Suppressor macrophage treated with lipopolysaccharide for 1 hour (primary cell): Measurements from ENCODE around the gene ACKR4.
"Not testable (repeated sequence)": the region's sequence is repeated elsewhere in the genome, so short reads cannot be mapped to it uniquely, and the experiment has no call there.

Experiments used
- DNase-seq, 3 donors: peaks; one replicate each; pipeline ENCODE4 v3.0.0-alpha.2; 2020 to 2022

The ACKR4 gene

DNA sequence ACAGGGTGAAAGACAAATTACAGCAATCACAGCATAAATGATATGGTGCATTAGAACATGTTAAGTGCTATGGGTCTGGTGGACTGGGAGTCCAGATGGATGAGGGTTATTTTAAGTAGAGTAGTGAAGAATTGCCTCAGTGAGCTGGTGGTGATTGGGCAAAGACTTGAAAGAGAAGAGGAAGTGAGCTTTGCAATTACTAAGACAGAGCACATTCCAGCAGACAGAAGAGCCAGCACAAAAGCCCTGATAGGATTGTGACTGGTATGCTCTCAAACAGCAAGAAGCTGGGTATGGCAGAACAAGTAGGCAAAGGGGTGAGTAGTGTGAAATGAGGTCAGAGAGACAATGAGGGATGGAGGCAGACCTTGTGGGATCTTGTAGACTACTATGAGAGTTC is 2.1 kb upstream of the ACKR4 start:
- DNase-seq, result peak; percentile 63 to 77 (median 76)

DNA sequence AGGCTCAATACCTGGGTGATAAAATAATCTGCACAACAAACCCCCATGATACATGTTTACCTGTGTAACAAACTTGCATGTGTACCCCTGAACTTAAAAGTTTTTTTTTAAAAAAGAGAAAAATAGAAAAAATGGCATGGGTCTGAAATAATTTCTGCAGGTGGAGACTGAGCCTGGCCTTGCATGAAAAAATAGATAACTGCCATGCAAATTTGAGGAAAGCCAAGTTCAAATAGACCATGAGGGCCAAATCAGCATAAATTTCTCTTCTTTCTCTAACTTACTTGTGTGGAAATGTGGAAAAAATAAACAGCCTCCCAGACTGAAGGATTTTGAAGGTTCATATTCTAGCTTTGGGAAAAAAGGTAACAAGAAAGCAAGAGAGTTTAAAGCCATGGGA is 744 bp upstream of the ACKR4 start:
- DNase-seq, result no peak

DNA sequence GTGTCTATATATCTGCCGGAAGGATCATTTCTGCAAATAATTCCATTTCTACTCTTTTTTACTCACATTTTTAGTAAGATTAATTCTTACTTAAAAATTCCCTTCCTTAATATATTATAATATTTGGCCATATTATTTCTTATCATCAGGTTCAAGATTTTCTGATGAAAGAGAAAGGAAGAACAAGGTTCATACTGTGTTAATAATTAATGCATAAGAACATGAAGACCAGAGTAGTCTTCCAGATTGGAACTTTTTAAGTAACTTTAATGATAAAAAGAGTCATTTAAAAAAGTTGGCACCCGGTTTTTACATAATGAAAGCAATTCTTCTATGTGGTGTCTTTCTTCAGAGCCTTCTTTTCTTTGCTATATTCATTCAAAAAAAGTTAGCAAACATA is 590 bp downstream of the ACKR4 start:
- no peak for DNase-seq

DNA sequence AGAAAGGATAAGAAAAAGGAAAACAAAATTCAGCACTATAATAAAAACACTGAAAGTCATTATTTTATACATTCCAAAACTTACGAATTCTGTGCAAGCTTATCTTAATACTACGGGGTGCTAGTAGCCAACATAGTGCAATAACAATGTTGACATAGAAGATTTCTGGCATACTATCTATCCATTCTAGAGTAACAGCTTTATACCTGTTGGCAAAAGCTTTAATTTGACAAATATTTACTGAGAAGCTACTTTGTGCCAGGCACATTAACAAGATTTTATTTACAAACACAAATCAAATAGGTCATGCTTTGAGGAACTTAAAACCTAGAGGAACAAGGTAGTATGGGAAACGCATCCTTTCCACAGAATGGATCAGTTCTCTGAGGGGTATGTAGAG is 1.1 kb downstream of the ACKR4 start:
- DNase-seq, result no peak

DNA sequence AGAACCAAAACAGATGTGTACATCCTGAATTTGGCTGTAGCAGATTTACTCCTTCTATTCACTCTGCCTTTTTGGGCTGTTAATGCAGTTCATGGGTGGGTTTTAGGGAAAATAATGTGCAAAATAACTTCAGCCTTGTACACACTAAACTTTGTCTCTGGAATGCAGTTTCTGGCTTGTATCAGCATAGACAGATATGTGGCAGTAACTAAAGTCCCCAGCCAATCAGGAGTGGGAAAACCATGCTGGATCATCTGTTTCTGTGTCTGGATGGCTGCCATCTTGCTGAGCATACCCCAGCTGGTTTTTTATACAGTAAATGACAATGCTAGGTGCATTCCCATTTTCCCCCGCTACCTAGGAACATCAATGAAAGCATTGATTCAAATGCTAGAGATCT is 3.5 kb downstream of the ACKR4 start:
- not testable (repeated sequence) for DNase-seq

DNA sequence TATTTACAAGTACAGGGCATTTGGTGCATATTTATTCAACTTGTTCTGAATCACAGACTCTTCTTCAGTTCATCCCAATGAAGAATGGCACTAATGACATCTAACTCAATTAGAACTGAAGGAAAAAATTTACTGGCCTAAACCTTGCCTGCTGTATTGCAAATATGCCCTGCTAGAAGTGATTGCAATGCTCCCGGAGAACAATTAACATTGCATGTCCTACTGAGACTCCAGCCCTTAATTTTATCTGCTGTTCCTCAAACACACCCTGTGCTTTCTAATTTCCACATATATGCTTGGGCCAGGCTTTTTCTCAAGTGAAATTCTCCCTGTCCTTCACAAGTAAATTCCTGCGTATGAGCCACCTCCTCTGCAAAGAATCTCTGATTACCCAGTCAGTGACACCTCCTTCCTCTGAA is 8.3 kb downstream of the ACKR4 start:
- DNase-seq, result no peak

DNA sequence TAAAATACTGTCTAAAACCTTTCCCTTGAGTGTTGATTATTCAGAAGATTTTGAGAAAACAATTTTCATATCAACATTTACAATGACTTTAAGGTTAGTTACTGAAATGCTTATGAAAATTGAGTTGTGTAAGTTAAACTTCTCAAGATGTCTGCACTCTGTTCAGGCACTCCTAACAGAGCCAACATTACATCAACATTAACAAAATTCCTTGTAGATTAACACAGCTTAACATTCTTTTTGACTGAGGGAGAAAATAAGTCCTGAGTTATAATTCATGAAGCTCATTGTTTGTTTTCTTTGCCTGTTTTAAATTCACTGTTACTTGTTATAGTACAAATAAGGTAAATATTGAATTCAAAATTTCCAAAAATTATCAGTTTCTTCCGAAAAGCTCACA is 9.0 kb downstream of the ACKR4 start:
- no peak for DNase-seq

DNA sequence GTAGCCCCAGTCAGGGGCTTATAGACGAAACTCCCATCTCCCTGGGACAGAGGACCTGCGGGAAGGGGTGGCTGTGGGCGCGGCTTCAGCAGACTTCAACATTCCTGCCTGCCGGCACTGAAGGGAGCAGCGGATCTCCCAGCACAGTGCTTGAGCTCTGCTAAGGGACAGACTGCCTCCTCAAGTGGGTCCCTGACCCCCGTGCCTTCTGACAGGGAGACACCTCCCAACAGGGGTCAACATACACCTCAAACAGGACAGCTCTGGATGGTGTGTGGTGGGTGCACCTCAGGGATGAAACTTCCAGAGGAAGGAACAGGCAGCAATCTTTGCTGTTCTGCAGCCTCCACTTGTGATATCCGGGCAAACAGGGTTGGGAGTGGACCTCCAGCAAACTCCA is 9.6 kb downstream of the ACKR4 start:
- DNase-seq, result not testable (repeated sequence)

DNA sequence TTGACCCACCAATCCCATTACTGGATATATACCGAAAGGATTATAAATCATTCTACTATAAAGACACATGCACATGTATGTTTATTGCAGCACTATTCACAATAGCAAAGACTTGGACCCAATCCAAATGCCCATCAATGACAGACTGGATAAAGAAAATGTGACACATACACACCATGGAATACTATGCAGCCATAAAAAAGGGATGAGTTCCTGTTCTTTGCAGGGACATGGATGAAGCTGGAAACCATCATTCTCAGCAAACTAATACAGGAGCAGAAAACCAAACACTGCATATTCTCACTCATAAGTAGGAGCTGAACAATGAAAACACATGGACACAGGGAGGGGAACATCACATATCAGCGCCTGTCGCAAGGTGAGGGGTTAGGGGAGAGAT is 18.2 kb downstream of the ACKR4 start:
- DNase-seq, result not testable (repeated sequence)

DNA sequence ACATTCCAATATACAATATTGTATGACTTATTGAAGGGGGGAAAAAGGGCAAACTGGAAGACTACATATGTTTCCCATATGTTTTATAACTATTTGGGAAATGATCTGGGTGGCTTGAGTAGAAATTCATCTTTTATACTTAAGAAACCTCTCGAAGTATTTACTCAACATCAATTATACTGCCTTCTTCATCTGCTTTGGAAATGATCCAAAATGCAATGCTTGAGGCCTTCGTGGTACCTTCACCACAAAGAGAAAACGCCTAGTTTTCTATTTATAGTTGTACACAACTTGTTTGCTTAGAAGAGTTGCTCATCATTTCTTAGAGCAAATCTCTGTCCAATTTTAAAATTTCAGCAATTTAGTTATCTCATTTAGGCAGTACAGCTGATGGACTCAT is 18.8 kb downstream of the ACKR4 start:
- no peak for DNase-seq

DNA sequence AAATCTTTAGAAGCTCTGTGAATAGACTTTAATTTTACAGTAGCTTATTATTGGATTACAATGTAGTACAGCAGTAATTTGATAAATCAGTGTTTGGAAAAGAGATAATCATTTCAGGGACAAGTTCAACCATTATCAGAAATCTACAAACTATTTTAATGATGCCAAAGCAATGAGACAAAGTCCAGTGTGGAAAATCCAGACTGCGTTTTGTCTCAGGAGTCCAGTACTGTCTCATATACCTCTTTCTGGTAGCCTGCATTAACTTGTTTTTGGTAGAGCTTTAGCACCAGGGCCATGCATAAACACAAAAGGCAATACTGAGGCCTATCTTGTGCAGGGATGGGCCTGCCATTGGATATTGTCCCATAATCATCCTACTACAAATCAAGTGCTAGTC is 19.7 kb downstream of the ACKR4 start:
- DNase-seq, result no peak

DNA sequence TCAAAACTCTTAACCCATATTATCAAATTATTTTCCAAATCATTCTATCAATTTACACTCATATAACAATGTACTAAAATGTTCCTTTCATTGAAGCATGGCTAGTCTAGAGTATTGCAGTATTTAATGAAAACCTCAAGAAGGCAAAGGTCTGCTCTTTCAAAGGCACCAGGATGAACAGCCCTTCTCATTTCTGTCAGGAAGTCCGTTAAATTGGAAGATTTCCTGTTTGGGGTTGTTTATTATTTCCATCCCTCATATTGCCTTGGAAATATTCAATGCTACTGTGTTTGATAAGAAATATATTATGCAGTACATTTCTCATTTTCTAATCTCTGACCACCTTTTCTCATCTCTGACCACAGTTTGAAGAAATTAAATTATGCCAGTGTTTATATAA is 25.1 kb downstream of the ACKR4 start:
- peak in 1 of 3 donors; percentile 18 for DNase-seq

DNA sequence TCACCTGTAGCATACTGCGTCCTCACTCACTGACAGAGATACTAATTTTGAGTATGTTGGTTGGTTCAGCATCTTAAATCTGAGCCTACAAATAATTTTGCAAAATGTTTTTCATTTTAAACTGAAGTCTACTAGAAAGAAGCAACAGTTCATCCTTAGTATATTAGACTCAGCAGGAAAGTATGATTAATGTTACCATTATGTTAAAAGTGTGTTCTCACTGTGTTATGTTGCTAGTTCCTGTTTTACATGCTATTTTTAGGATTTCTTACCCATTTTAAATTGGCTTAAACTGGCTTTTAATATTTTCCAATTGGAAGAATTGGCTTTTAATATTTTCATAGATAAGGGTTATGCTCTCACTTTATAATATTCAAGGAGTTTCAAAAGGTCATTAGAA is 25.7 kb downstream of the ACKR4 start:
- peak in 2 of 3 donors; percentile 22 to 40 for DNase-seq

DNA sequence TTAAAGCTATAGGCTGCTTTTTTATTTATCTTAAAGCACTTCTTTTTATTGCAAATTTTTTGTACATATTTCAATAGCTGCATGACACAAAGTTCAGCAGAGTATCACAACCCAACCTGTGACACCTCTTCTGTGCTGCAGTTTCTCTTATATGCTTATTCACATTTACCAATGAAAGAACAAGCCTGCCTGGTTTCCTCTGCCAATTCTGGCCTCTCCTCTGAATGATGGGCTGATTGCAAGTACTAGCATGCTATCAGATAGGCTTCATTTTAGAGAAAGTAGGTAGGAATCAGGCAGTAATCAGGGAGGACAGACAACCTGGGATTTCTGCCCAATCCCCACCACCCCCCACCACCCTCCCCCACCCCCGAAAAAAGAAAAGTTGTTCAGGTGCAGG is 26.6 kb downstream of the ACKR4 start:
- peak in 1 of 3 donors; percentile 6 for DNase-seq

DNA sequence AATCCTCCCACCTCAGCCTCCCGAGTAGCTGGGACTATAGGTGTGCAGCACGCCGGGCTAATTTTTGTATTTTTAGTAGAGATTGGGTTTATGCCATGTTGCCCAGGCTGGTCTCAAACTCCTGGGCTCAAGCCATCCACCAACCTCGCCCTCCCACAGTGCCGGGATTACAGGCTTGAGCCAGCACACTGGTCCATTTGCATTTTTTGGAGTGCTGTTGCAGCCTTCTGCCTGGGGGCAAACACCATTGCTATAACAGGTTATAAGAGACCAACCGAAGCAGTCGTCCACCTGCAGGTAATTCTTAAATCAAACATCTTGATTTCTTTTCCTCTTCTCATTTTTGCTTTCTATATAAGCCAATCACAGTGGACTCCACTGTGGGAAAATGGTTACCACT is 27.7 kb downstream of the ACKR4 start:
- no peak for DNase-seq

DNA sequence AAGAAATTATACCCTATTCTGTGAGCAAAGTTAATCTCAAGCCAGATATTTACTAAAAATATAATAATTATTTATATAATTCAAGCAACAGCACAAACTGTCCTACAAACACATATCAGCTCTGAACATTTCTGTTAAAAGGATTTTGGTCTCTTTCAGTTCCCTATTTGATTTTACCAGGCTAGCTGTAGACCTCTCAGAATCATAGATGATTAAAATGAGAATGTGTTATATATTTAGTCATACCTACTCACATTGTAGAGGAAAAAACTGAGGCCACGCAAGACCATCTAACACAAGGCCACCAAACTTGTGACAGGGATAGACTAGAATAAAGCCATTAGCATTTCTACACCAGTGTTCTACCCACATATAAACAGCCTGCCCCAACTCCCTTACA is 28.5 kb downstream of the ACKR4 start:
- peak in 2 of 3 donors; percentile 7 to 18 for DNase-seq

DNA sequence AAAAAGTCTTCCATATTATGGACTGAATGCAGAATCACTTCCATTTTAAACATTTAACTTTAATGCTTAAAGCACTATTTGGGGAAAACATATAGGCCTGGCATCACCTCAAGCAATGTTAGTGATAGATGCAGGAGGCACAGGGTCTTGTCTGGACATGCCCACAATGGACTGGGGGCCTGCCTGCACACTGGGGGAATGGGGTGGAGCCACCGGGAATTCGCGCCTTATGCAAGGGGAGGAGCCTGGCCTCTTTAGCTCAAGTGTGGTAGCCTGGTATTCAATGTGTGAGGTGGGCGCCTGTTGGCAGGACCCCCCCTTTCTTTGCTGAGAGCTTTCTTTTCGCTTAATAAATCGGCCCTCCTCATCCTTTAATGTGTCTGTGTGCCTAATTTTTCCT is 29.9 kb downstream of the ACKR4 start:
- DNase-seq, result peak in 1 of 3 donors; percentile 9

DNA sequence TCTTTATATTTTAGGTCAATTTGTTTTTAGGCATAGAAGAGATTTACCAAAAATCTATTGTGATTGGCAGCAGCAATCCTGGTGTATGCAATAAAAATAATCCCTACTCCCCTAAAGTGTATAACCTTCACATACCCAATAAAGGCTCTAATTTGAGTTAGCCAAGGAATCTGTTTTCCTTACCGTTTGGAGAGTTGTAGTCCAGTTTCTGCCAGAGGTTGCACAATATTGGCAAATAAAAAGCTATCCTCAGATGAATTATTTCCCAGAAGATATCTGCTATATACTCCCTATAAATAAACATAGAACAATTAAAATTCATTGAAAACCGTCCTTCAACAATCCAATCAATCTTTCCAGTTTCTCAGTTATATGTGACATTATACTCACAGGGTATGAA is 31.1 kb downstream of the ACKR4 start:
- no peak for DNase-seq

DNA sequence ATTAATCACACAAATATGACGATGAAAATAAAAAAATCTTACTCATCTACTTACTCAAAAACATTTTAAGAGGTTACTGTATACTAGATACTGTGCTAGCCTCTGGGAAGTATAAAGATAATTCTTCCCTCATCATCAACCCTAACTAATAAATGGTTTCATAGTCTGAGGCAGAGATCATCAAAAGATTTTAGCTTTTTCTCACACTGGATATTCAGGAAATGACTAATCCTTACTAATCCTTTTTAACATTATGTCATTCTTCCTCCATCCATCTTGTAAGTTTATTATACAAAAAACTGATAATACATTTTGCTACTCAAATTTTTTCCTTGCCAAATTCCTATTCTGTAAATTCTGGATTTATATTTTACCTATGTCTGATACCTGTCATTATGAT is 32.9 kb downstream of the ACKR4 start:
- peak; percentile 7 to 63 (median 53) for DNase-seq

DNA sequence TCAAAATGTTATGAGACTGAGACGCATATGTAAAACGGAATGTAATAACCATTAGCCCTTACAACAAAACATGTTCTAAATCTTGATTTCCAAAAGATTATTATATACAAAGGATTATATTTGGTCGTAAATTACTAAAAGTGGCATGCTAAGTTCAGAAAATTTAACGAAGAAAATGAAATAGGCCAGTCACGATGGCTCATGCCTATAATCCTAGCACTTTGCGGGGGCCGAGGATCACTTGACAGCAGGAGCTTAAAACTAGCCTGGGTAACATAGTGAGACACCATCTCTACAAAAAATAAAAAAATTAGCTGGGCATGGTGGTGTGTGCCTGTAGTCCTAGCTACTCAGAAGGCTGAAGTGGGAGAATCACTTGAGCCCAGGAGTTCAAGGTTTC is 33.5 kb downstream of the ACKR4 start:
- DNase-seq, result no peak

DNA sequence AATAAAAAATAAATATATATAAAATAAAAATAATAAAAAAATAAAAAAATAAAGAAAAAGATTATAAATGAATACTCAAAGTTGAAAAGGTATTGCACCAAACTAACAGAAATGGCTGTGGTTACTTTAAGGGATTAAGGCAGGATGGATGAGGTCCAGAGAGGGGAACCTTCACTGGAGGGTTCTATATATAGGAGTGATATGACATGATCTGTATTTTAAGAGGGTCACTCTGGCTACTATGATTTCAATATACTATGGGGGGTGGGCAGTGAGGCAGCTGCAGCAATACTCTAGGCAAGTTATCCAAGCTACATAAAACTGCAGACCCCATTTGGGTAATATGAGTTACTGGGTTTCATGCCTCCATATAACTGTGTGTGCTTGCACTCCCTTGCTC is 38.0 kb downstream of the ACKR4 start:
- no peak for DNase-seq

DNA sequence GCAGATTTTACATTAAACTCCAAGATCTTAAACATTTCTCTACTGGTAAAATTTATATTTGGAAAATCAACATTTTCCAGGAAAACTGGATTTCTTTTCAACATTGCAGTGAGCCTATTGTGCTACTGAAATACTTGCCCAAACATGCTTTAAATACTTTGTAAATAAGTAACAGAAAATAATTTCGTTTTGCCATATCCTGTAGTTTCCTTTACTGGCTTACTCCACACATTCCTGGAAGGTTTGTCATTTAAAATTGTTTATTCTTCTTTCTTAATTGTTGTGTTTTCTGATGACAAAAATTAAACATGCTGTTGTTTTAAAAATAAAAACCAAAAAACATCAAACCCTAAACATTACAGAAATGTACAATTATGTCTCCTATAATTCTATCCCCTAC is 40.5 kb downstream of the ACKR4 start:
- peak in 1 of 3 donors; percentile 3 for DNase-seq

DNA sequence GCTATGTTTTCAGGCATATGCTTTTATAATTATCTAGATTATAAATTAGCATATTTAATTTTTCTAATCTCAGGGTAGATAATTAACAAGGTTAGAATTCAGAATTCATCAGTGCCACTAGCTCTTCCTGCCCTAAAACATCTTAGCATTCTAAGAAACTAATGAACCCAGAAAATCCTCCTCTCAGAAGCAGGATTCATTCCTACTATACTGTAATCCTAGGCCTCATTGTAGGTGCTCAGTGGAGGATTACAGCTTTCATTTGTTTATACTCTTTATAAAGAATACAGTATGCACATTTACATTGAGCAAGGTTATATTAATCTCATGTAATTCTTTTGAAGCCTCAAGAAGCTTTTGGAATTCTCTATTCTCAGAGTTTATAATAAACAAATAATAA is 41.6 kb downstream of the ACKR4 start:
- DNase-seq, result no peak

DNA sequence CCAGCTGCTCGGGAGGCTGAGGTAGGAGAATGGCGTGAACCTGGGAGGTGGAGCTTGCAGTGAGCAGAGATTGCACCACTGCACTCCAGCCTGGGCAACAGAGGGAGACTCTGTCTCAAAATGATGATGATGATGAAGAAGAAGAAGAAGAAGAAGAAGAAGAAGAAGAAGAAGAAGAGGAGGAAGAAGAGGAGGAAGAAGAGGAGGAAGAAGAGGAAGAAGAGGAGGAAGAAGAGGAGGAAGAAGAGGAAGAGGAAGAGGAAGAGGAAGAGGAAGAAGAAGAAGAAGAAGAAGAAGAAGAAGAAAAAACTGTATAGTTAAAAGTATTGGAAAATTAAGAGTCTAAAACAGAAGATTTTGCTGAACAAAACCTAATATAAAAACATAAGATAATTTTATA is 44.4 kb downstream of the ACKR4 start:
- not testable (repeated sequence) for DNase-seq

DNA sequence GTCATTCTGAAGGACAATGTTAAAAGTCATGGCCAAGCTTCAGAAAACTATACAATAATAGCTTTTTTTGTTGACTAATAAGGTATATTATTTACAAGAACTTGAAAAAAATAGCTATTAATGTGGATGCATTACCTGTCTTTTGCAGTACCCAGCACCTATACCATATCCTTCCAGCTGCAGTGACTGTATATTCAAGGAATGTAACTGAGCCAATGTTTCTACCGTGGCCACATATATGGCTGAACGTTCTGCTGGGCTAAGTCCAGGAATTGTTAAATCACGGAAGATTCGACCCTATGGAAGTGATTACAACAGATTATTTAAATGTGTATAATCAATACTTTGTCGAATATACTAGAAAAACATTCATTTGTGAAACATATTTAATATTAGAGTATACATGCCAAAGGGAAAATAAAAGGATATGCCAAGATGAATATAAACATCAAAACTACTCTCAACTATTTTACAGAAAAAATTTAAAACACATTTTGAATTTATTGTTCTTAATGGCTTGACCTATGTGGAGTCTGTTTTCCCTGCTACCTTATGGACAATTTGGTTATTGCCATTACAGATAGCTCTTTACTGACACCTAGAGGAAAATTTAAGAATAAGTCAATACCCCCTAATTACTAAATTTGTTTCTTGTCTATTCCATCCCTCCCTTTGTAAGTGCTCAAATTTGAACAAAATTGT is 44.9 kb downstream of the ACKR4 start:
- DNase-seq, result peak; percentile 41 to 79 (median 77)

DNA sequence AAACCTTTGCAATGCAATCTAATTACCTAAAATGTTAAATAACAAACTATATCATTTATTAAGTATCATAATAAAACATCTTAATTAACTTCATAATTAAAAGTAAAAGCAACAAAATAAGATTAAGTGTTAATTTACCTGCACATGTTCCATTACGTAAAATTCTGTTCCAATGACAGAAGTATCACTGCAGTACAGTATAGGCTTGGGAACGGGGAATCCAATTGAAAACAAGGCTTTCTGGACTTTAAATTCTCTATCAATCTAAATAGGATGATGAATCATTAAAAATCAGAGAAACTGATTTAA is 45.4 kb downstream of the ACKR4 start:
- DNase-seq, result no peak
